NCI-H1436 (cell line): ENCODE measurements around the gene TMPRSS4.
A peak's percentile ranks its signal among the peaks of the same experiment; 100 is the strongest.

Experiments
- DNase-seq: peaks from one replicate; lab custom pipeline; 2025; lab: John Stamatoyannopoulos, UW

TMPRSS4 gene

GRCh38 chr11:118153976-118154375, 77.1 kb downstream of the TMPRSS4 start:
- DNase-seq, result no peak

GRCh38 chr11:118154641-118155040, 77.8 kb downstream of the TMPRSS4 start:
- DNase-seq, result no peak

DNA sequence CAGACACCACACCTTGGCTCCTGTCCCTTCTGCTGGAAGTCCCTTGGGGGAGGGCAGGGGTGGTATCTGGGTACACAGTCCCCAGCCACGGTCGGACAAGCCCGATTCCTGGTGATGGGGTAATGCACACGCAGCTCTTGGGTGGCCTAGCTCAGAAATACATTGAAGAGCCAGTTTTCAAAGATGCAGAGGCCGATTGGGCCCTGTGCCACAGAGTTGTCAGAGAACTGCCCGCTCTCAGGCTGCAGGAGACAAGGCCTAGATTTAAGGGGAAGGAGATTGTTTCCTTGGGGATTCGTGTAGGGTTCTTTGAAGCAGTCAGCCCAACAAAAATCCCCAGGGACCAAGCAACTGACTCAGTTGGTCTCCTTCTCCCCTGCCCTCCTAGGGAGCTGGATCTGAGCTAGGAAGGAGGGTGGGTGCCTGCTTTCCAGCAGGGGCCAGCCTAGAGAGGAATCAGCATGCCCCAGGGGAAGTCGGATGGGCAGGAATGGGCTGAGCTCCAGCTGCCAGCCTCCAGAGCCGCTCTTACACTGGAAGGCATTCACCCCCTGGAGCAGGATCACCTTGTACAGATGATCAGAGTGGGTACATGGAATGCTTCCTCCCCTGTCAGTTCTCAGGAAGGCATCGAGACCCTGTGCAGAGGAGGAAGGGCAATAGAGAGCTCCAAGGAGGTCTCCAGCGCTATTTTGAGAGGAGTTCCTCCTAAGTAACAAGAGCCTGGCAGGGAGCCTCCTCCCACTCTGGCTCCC, 79.1 kb downstream of the TMPRSS4 start:
- no peak for DNase-seq

DNA sequence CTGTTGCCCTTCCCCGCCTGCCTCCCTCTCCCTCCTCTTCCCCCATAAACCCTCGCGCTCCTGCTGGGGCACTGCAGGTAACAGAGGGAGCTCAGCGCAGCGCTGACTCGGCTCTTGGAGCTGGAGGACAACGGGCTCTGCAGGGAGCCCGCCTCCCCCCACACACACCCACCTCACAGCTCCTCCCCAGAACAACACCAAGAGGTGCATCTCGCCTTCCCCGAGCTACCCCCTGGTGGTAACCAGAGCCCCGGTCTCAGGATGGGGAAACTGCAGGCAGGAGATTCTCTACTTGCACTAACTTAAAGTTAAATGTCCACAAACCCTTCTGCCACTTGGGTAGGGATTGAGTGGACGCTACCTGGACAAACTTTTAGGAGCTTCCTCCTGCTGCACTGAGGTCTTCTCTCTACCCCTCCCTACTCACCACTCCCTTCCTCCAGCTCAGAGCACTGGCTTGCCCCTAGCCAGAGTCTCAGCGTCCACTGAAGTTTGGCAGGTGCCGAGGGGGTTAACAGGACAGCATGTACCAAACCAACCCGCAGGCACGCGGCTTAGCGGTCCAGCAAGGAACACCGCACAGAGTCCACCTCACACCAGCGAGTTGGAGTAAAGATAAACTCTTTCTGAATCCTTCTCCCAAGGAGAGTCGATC, 79.8 kb downstream of the TMPRSS4 start:
- peak; percentile 64 for DNase-seq

DNA sequence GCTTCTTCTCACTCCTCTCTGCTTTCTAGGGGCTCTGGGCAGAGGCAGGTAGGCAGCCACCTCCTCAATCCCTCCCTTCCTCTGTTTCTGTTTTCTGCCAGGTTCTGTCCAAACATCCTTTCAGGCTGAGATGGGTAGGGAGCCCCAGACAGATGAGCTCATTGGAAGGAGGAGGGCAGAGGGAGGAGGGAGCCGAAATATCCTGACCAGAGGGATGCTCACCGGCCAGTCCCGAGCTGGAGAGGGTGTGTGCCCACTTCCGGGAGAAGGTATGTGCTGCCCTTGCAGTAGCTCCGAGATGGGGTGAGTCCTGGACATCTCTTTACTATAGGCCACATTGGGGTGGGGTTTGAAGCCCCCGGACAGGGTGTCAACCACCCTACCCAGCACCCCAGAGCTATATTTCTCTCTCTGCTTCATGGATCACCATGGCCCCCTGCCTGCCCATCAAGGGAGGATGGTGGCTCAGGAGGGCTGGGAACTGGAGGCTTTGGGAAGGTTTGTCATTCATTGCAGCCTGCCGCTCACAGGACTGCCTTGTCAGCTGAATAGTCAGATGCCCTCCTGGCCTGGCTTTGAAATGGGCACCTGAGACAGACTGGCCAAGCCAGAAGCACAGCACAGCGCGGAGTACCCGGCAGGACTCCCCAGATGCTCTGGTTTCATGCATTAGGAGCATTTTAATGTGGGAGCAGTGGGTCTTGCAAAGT, 80.5 kb downstream of the TMPRSS4 start:
- DNase-seq, result no peak

DNA sequence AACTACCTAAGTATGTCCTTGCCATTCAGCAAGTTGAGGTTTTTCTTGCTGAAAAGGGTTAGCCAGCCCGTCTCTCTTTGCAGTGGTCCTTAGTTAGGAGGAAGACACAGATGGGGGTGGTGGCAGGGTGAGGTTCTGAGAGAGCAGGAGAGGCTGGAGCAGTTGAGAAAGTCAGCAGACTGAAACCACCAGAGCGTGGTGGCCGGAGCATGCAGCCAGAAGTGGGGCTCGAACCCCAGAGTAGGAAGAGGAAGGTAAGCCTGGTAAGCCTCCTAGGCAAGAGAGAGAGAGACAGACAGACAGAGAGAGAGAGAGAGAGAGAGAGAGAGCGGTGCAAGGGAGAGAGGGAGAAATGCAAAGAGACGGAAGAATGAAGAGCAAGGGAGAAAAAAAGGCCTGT, 84.9 kb downstream of the TMPRSS4 start:
- DNase-seq, result no peak

- DNase-seq, result no peak
Measured at GRCh38 chr11:118162846-118163245, 86.0 kb downstream of the TMPRSS4 start.

DNA sequence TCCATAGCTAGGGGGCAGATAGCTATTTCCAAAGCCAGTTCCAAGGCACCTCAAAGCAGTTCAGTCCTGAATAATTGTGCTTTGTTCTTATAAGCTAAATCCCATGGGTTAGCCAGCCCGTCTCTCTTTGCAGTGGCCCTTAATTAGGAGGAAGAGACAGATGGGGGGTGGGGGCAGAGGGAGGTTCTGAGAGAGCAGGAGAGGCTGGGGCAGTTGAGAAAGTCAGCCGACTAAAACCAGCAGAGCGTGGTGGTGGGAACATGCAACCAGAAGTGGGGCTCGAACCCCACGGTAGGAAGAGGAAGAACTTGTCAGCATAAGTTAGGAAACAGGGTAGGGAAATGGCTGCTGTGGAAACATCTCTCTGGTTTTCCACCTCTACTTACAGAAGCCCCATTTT, 86.6 kb downstream of the TMPRSS4 start:
- DNase-seq, result no peak

DNA sequence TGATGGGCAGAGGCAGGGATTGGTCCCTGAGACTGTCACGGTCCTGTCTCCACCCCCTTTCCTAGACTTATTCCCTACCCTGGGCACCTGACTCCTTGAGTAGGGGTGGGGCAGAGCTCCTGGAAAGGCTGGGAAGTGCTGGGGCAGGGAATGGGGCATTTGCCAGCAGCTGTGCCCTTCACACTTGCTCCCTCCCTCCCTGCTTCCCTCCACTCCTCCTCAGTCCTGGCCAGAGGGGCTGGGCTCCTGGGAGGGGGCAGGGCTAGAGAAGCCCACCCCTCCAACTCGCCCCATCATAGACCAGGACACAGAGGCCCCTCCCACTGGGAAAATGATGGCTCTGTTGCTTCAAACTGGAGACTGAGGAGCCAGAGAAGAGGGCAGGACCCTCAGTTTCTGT, 88.0 kb downstream of the TMPRSS4 start:
- no peak for DNase-seq

- no peak for DNase-seq
Measured at GRCh38 chr11:118166641-118167040, 89.8 kb downstream of the TMPRSS4 start.

DNA sequence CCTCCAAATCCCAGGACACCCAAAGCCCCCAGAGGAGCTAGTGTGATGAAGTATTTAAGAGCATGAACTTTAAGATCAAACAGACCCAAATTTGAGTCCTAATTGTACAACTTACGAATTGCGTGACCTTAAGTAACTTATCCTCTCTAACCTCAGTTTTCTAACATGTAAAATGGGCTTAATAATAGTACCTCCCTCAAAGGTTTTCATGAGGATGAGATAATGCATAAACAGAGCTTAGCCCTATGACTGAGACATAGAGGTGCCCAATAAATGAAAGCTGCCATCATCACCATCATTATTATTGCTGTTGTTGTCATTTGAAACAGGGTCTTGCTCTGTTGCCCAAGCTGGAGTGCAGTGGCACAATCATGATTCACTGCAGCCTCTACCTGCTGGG, 90.4 kb downstream of the TMPRSS4 start:
- DNase-seq, result no peak

DNA sequence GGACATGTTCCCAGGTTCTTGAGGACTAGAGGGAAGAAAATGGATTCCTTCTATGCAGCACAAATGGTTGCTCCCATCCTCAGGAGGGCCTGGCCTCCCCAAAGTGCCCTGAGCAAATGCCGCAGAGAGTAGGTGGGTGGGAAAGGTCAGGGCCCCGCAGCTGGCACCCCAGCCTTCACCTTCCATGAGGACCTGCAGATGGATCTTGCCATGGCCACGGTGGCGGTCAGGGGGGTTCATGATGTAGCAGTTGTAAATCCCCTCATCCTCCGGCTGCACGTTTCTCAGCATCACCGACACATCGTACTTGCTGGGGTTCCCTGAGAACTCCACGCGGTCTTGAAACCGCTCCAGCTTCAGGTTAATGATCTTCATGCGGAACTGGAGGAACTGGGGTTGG, 91.0 kb downstream of the TMPRSS4 start:
- DNase-seq, result no peak

- DNase-seq, result no peak
Measured at GRCh38 chr11:118168316-118168715, 91.4 kb downstream of the TMPRSS4 start.

DNA sequence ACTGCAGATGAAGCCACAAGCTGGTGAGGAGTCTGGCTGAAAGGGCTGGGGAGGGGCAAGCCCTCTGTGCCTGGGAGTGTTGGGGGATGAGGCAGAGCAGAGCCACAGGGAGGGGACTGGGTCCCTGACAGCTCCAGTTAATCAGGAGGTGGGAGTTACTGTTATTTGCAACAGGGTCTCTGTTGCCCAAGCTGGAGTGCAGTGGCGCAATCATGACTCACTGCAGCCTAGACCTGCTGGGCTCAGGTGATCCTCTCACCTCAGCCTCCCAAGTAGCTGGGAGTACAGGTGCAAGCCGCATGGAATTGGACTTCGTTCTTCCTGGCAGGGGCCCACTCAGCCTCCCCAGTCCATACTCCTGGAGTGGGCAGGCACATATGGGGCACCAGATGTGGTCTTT, 91.9 kb downstream of the TMPRSS4 start:
- DNase-seq, result no peak

GRCh38 chr11:118169300-118170140, 92.6 kb downstream of the TMPRSS4 start:
- DNase-seq, result no peak

GRCh38 chr11:118170231-118170630, 93.4 kb downstream of the TMPRSS4 start:
- no peak for DNase-seq

DNA sequence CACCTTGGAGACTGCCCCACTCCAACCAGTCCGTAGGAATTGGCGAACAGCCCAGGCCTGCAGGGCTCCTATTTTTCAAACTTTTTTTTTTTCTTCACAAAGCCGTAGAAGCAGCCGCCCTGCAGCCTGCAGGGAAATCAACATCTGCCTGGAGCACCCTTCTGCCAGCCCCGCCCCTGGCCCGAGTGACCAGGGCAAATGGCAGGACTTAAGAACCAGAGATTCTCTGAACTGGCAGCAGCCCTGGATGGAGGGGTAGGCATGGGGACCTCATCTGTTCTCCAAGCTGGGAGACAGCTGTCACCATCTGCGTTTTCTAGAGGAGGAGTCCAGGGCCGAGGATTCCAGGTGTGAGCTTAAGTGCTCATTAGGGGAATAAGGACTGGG, 94.0 kb downstream of the TMPRSS4 start:
- no peak for DNase-seq
